Lung microvascular endothelial cell (primary cell): Measurements from ENCODE around the gene ERCC4. TPM values are rescaled to one million over a fixed set of nuclear protein-coding genes. Genes with fewer than 3 reads are reported as not detected.

Source experiments
- DNase-seq, 2 donors: peaks; one replicate each; pipeline versions ENCODE4 v3.0.0 to v3.0.0-alpha.2; 2010; ENCODE audit warnings: low read depth in 2 of 2
- total RNA-seq: library from RNA; depleted of rRNA; stranded (reverse); fragments of >200 nt; gene quantifications from 2 replicates; pipeline ENCODE4 v1.2.1, GENCODE V29; 2014

Gene ERCC4
- total RNA-seq, 1 donor from 2014 or later: 5.8 TPM

DNA sequence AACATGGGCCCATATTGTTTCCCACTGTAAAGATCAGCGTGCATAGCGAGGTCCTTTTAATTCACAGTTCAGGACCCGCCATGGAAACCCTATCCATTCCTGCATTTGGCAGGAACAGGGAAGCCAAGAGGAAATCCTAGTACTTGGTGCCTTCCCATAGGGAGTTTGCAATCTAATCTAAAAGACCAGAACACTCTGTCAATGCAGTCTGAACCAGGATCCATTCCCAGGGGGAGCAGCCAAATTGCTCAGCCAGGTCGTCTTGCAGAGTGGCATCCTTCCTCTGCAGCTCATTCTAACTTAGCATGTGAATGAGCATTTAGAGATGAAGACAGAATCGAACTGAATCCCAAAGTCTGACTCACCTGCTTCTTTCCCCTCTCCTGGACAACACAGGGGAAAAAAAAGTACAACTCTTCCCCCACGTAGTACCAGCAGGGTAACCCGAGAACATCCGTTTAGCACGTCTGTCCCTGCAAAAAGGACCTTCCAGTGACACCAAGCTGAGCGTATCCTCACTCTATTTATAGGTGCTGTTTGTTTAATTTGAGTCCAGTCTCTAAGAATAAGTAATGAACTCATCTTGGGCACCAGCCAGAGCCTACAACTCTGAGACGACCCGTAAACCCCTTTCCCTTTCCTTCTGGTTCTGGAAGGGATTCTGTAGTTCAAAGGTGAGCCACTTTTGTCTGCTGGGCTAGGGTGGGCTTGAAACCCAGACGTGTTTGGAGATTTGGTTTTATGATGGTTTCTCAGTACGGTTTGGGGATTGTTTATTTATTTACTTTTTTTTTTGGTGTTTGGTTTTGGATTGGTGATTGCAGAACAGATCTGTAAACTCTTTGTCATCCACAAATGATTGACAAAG is 74.5 kb downstream of the ERCC4 start:
- DNase-seq: no peak

DNA sequence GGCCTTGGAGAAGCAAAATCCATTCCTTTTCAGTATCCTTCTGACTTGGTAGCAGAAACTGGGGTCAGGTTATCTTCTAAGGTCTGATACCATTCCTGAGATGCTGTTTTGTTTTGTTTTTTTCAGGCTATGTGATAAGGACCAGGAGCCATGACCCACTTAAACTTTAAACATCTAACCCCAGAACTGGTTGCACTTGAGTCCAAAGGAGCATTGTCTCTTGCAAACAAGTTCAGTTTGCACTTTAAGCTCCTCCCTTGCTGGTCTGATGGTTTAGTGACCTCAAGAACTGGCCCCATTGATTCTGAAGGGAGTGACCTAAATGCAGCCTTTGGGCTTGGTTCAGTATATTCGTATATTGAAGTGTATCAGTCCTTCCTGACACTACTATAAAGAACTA is 75.2 kb downstream of the ERCC4 start:
- no peak for DNase-seq

- no peak for DNase-seq
These were observed 76.9 kb downstream of the ERCC4 start for GRCh38 chr16:13996778-13997288.

DNA sequence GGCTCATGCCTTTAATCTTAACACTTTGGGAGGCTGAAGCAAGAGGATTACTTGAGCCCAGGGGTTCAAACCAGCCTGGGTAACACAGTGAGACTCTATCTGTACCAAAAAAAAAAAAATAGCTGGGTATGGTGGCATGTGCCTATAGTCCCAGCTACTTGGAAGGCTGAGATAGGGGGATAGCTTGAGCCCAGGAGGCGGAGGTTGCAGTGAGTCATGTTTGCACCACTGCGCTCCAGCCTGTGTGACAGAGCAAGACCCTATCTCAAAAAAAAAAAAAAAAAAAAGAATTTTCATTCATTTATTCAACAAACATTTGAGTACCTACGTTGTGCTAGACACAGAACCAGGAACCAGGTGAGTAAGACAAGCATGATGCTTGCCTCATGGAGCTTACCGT is 77.6 kb downstream of the ERCC4 start:
- no peak for DNase-seq

- DNase-seq: peak in 1 of 2 donors; percentile 35
These were observed 78.0 kb downstream of the ERCC4 start for GRCh38 chr16:13997933-13998332.

DNA sequence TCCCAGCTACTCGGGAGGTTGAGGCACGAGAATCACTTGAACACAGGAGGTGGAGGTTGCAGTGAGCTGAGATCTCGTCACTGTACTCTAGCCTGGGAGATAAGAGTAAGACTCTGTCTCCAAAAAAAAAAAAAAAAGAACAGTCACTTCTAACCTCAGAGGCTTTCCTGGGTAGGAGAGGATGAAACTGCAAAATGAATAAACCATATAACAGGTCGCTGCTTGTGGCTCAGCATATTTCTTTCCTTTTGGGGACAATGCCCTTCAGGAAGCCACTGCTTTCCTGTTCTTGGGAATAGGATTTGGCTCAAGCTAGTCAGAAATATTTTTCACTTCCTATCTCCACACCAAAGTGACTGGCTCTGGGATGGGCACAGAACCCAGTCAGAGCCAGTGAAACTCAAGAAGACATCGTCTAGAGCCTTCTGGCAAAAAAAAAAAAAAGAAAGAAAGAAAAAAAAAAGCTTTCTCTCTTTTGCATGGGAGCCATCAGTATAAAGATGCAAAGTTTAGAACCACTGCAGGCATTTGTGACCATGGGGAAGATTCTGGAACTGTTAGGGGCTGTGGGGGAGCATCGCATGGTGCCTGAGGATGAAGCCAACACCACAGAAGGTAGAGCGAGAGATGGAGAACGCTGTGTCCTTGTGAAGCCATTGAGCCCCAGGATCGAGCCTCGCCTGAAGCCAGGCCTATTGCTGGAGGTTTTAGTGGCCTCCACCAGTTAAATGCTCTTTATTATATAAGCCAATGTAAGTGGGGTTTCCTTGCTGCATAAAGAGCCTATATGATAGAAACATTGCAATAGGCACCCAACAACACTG is 79.3 kb downstream of the ERCC4 start:
- peak in 1 of 2 donors; percentile 22 for DNase-seq

DNA sequence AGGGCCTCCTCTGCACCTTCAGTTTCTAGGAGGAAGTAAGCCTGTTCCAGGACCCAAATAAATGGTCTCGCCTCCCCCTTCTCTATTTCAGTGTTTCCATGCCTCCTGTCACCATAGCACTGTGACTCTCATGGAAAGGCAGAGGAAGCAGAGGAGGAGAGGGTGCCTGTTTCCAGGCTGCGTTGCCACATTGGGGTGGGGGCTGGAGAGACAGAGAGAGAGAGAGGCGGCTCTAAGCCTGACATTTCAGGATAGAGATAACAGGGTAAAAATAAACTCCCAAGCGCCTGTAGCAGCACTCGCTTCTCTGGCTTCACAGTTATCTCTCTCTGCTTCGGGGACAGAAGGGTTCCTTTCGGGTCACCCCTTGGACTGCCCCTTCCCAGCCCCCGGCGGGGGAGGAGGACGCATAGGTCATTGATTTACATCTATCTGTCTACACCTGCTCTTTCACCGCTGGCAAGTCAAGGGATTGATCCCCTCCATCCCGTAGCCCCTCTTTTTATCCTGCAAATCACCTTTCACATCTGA is 80.0 kb downstream of the ERCC4 start:
- DNase-seq: no peak

GRCh38 chr16:14001521-14001920 is 81.6 kb downstream of the ERCC4 start:
- no peak for DNase-seq

Other genes with a start within 250 kb of the ERCC4 start
- 3.7 and 4.4 TPM in 2 replicates for gene MRTFB, start 151.2 kb downstream of the ERCC4 start, total RNA-seq